ENCODE measurements around the gene SERTM1.

Gene SERTM1

DNA sequence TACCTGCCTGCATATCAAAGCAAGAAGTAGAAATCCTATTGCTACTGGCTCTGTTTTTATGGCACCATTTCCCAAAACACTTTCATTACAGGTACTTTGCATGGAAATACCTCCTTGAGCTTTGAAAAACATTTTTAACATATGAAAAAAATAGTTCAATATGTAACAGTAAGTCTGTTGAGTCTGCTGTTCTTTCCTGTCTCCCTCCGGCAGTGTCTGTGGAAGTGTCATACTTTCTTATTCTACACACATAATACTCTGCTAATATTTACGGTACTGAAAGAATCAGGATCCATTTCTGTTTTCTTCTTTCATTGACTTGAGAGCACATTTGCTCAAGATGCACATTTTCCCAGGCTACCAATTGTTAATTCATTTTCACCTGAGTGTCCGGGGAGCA lies 8.2 kb upstream of the SERTM1 start:
- no peak for DNase-seq (ENCODE audit: low read depth)
- no peak overlapping the region for H3K4me3 ChIP-seq (ENCODE audit: low read depth, low read length)
- in situ Hi-C loops (cut with HindIII; ENCODE audit: low sequenced_read_pairs) = no loop called here
- TF ChIP-seq, protein P1, sequence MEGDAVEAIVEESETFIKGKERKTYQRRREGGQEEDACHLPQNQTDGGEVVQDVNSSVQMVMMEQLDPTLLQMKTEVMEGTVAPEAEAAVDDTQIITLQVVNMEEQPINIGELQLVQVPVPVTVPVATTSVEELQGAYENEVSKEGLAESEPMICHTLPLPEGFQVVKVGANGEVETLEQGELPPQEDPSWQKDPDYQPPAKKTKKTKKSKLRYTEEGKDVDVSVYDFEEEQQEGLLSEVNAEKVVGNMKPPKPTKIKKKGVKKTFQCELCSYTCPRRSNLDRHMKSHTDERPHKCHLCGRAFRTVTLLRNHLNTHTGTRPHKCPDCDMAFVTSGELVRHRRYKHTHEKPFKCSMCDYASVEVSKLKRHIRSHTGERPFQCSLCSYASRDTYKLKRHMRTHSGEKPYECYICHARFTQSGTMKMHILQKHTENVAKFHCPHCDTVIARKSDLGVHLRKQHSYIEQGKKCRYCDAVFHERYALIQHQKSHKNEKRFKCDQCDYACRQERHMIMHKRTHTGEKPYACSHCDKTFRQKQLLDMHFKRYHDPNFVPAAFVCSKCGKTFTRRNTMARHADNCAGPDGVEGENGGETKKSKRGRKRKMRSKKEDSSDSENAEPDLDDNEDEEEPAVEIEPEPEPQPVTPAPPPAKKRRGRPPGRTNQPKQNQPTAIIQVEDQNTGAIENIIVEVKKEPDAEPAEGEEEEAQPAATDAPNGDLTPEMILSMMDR (IDR thresholded peaks at IDR 0.05; ENCODE audit: low read depth, low read length, missing control alignments) = no peak

DNA sequence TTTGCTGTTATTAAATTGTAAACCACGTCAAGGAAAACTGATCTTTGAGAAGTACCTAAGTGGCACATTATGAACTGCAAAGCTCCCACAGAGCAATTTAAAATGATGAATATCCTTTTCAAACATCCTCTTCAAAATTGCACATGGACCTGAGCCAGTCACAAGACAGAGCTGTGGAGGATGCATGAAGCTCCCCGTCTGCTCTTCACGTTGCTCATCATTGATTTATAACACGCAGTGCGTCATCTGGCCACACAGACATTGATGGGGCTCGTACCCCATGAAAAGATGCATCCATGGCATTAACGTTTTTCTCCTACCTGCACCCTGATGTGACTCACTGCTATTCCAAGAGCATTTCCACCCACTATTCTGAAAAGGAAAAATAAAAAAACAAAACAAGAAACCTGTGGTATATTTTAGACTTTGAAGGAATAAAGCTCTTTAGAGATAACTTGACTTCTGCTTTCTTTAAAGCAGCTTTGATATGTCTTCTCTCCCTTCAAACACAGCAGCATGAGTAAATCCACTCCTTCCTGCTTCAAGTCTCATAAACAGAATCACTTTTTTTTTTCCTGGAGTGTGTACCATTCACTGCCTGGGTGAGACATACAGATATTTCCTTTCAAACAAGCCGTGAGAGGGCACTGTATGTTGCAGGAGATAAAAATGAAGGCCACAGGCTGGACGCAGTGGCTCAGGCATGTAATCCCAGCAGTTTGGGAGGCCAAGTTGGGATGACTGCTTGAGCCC lies 7.2 kb upstream of the SERTM1 start:
- in situ Hi-C loops (cut with HindIII; ENCODE audit: low sequenced_read_pairs) = no loop called here
- no peak overlapping the region for H3K4me3 ChIP-seq (ENCODE audit: low read depth, low read length)
- TF ChIP-seq, protein P1 (IDR thresholded peaks at IDR 0.05; ENCODE audit: low read depth, low read length, missing control alignments) = no peak
- no peak for DNase-seq (ENCODE audit: low read depth)

DNA sequence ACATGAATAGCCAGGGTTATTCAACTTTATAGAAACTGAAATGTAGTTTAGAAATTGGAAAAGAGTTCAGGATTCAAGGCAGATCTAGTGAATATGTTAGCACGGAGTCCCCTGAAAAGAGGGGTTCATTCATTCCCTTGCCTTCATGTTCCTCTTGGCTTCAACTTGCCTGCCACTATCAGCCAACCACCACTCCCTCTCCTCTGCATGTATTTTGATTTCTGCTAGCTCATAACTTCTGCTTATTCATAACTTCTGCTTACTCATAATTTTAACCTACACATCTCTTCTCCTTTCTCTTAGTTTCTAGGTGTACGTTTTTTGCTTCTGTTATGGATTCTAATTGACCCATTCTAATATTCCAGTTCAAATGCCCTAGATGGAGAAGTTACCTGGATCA lies 5.5 kb upstream of the SERTM1 start:
- no peak overlapping the region for H3K4me3 ChIP-seq (ENCODE audit: low read depth, low read length)
- TF ChIP-seq, protein P1 (IDR thresholded peaks at IDR 0.05; ENCODE audit: low read depth, low read length, missing control alignments) = no peak
- in situ Hi-C loops (cut with HindIII; ENCODE audit: low sequenced_read_pairs) = no loop called here
- no peak for DNase-seq (ENCODE audit: low read depth)

DNA sequence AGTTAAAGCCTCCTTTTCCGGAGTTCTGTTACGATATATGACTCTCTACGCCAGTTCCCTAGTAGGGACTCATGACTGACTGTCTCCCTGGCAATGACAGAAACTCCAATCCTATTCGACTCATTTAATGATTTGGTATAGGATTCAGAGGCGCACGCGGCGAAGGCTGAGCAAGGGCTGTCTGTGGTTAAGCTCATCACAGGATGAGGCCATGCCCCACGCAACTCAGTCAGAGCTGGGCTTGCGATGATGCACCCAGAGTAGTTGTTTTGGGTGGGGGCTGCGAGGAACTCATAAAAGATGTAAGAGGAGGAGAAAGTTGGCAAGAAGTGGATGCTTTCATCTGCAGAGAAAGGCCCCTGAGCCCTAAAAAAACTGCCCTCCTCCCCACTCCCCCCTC lies 468 bp upstream of the SERTM1 start:
- in situ Hi-C loops (cut with HindIII; ENCODE audit: low sequenced_read_pairs) = no loop called here
- DNase-seq (ENCODE audit: low read depth) = no peak
- H3K4me3 ChIP-seq (ENCODE audit: low read depth, low read length) = peak overlapping the region; percentile 48
- TF ChIP-seq, protein P1 (IDR thresholded peaks at IDR 0.05; ENCODE audit: low read depth, low read length, missing control alignments) = no peak

DNA sequence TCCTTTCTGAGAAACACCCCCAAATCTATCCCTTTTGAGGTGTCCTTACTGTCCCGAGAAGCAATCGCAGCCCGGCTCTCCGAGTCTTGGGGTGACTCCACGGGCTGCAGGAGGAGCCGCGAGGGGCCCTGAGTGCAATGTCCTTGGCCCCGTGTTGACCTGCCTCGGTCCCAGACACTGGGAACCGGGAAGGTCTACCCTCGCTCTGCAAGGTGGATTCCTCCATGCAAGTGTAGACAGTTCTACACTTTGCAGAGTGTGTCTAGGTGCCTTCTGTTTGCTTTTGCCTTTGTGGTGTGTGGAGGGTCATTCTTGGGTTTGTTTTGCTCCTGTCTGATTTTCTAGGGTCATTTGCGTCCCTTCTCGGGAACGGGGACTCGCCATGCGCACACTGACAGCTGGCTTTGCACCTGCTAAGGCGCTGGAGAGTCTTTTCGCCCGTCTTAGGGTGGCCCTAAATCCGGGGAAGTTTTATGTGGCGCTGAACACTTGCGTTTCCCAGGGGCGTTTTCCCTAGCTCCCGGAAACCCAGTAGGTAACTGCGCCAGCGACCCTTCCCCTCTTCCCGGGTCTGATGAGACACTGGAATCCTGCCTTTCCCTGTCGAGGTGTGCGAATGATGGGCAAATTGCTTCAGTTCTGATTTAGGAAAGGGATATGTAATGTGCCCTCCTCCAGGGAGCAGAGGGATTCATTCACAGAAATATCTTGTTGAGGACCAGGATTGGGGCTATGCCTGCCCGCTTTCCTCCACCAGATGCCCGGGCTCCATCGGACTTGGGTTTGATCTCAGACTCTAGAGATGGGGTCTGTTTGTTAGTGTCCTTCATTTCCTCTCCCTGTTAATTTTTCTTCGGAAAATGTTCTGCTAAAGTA lies 755 bp downstream of the SERTM1 start:
- TF ChIP-seq, protein P1 (IDR thresholded peaks at IDR 0.05; ENCODE audit: low read depth, low read length, missing control alignments) = no peak
- DNase-seq (ENCODE audit: low read depth) = no peak
- in situ Hi-C loops (cut with HindIII; ENCODE audit: low sequenced_read_pairs) = no loop called here
- peak overlapping the region; percentile 48 for H3K4me3 ChIP-seq (ENCODE audit: low read depth, low read length)

DNA sequence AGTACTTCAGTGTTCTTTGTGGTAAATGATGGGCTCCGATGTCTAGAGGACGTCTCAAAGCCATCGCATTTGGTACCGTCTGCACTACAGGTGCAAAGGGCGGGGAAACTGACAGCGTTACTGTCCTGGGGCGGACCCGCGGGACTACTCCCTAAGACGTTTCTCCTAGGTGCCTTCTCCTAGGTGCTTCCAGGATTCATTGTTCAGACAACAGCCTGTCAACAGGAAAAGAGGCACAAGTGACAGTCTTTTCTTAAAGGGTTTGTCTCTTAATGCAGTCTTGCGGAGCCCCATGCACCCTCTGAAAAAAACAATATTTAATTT lies 1.4 kb downstream of the SERTM1 start:
- DNase-seq (ENCODE audit: low read depth) = no peak
- TF ChIP-seq, protein P1 (IDR thresholded peaks at IDR 0.05; ENCODE audit: low read depth, low read length, missing control alignments) = no peak
- no peak overlapping the region for H3K4me3 ChIP-seq (ENCODE audit: low read depth, low read length)
- in situ Hi-C loops (cut with HindIII; ENCODE audit: low sequenced_read_pairs) = no loop called here

Measured in astrocyte of the cerebellum (primary cell).